Right lung (tissue), 10 donors: ENCODE data around the gene OCA2. TPM values are rescaled to one million over a fixed set of nuclear protein-coding genes. Genes with fewer than 3 reads are reported as not detected.
"Not testable (repeated sequence)": the region's sequence is repeated elsewhere in the genome, so short reads cannot be mapped to it uniquely, and the experiment has no call there.

Experiments
- DNase-seq, 2 donors: peaks; one replicate each; pipeline ENCODE4 v3.0.0-alpha.2; 2013
- long read RNA-seq, 8 donors: transcript quantifications; one replicate each; lab custom pipeline, GENCODE V29; 2026
- polyA plus RNA-seq, 5 donors: library from polyadenylated mRNA; unstranded; fragments of 120-200 nt; gene quantifications; one replicate each; pipeline versions ENCODE4 v1.2.1 to v1.2.3, GENCODE V29; 2013; ENCODE audit warnings: inconsistent platforms in 1 of 5, low replicate concordance in 1 of 5; ENCODE audit not compliant: insufficient read length in 5 of 5, insufficient read depth in 1 of 5

OCA2 gene
- polyA plus RNA-seq = 10 to 100 TPM; 11.5 to 19.4 (median 15.1) TPM
- long read RNA-seq, donor 1 = 0 reads
- long read RNA-seq, donor 2, partial matches to known transcripts = 0 of 3 reads
- long read RNA-seq, donor 2, other reads (novel, unspliced or antisense) = 0 of 3 reads
- long read RNA-seq, donor 3, partial matches to known transcripts = 8 of 8 reads
- long read RNA-seq, donor 3, other reads (novel, unspliced or antisense) = 0 of 8 reads
- long read RNA-seq, donor 4, partial matches to known transcripts = 0 of 2 reads
- long read RNA-seq, donor 4, other reads (novel, unspliced or antisense) = 0 of 2 reads
- long read RNA-seq, donor 5, partial matches to known transcripts = 8 of 9 reads
- long read RNA-seq, donor 5, other reads (novel, unspliced or antisense) = 0 of 9 reads
- long read RNA-seq, donor 6 = 0 reads
- long read RNA-seq, donor 7 = 0 reads
- long read RNA-seq, donor 8, partial matches to known transcripts = 0 of 1 reads
- long read RNA-seq, donor 8, other reads (novel, unspliced or antisense) = 0 of 1 reads

- DNase-seq = peak; percentile 76 to 77
These were observed at the start of gene OCA2 for GRCh38 chr15:28098766-28099554. TSS of gene OCA2 (minus strand) at chr15:28099315. CDS start at chr15:28081874, 17,441 bp downstream.

GRCh38 chr15:28147801-28148200 is 48.7 kb upstream of the OCA2 start:
- DNase-seq = no peak

GRCh38 chr15:28145419-28145818 is 46.3 kb upstream of the OCA2 start:
- DNase-seq = not testable (repeated sequence)

- no peak for DNase-seq
These were observed 40.9 kb upstream of the OCA2 start for GRCh38 chr15:28140062-28140461.

- not testable (repeated sequence) for DNase-seq
These were observed 38.4 kb upstream of the OCA2 start for GRCh38 chr15:28137408-28138039.

GRCh38 chr15:28136236-28136904 is 37.3 kb upstream of the OCA2 start:
- DNase-seq = not testable (repeated sequence)

GRCh38 chr15:28133281-28133680 is 34.2 kb upstream of the OCA2 start:
- no peak for DNase-seq

GRCh38 chr15:28132524-28133275 is 33.6 kb upstream of the OCA2 start:
- DNase-seq = no peak

- DNase-seq = no peak
These were observed 32.8 kb upstream of the OCA2 start for GRCh38 chr15:28131946-28132345.

- no peak for DNase-seq
These were observed 32.3 kb upstream of the OCA2 start for GRCh38 chr15:28131400-28131799.

GRCh38 chr15:28130651-28131050 is 31.5 kb upstream of the OCA2 start:
- no peak for DNase-seq

- DNase-seq = no peak
These were observed 30.2 kb upstream of the OCA2 start for GRCh38 chr15:28129231-28129848.

GRCh38 chr15:28128031-28128430 is 28.9 kb upstream of the OCA2 start:
- no peak for DNase-seq

GRCh38 chr15:28127036-28127435 is 27.9 kb upstream of the OCA2 start:
- DNase-seq = no peak

GRCh38 chr15:28125673-28126651 is 26.8 kb upstream of the OCA2 start:
- peak in 1 of 2 donors; percentile 45 for DNase-seq

- no peak for DNase-seq
These were observed 25.7 kb upstream of the OCA2 start for GRCh38 chr15:28124841-28125240.

GRCh38 chr15:28123408-28124023 is 24.4 kb upstream of the OCA2 start:
- DNase-seq = peak in 1 of 2 donors; percentile 64
